ENCODE results near the gene EPHB2. TPM values are rescaled to one million over a fixed set of nuclear protein-coding genes. Genes with fewer than 3 reads are reported as not detected.
A peak's percentile ranks its signal among the peaks of the same experiment; 100 is the strongest.

Gene EPHB2
- total and polyA plus RNA-seq, 2 experiments from 2014 or later = 1.0 to 5.1 TPM

DNA sequence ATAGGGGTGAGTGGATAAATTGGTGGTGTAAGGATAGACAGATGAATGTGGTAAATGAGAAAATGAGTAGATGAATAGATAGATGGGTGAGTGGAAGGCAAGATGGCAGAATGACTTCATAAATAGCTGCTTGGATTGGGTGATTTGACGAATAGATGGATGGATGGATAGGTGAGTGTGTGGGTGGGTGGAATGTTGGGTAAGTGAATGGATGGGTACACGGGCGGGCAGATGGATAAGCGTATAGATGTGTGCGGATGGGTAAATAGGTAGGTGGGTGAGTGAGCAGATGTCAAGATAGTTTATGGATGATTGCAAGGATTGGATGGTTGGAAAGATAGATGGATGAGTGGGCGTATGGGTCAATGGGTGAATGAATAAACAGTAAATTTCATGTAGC is 59.3 kb downstream of the EPHB2 start:
- no peaks in the 10 kb centered on the region for H3K27me3 ChIP-seq (replicated peaks; ENCODE audit: insufficient read depth)
- WGBS, 2 experiments (ENCODE audit: low coverage in 1 of 2, low lambda C conversion rate in 2 of 2, missing lambda C conversion rate in 2 of 2) = 92 to 96% methylated on average over 6 of the region's 6 CpGs

DNA sequence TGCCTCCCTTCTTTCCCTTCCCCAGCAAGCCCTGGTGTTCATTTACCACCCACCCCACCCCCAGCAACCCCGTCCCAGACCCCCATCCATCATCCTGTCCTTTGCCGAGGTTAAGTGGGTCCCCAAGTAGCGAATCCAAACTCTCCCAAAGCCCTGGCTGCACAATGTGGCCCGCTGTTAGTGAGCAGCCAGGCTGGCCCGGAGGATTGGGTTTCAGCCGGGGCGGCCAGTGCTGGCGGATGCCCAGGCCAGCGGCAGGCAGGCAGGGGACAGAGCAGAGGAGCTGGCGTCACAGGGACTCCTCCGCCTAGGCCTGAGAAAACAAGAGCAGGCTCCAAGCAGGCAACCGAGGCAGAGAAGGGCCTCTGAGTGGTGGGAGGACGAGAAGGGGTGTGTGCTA is 61.4 kb downstream of the EPHB2 start:
- no peak for TF ChIP-seq EZH2phosphoT487 (IDR thresholded peaks at IDR 0.05; ENCODE audit: insufficient read depth, low read depth)
- no peak for TF ChIP-seq EZH2 (IDR thresholded peaks at IDR 0.05; ENCODE audit: insufficient read depth, poor library complexity, severe bottlenecking)
- Histone ChIP-seq H2AFZ (no peak overlapping the region), H3K36me3 (ENCODE audit: low read depth) (no peaks in the 10 kb centered on the region), H3K4me3 (no peak overlapping the region), H3F3A (ENCODE audit: insufficient read depth) (0 out of 2 replicates have a peak, but pooled peaks cover 3% of the 10 kb centered on the region), H3K9me2 (ENCODE audit: insufficient read depth) (no peaks in the 10 kb centered on the region), H3K9ac (no peak overlapping the region), H3K27me3 (replicated peaks; ENCODE audit: insufficient read depth) (no peaks in the 10 kb centered on the region), H4K20me1 (ENCODE audit: insufficient read depth) (no peaks in the 10 kb centered on the region), H3K4me1 (ENCODE audit: insufficient read depth) (peaks cover 11% of the 10 kb centered on the region), H3K79me2 (ENCODE audit: insufficient read depth) (no peaks in the 10 kb centered on the region), H3K27ac (no peak overlapping the region), H3K4me2 (ENCODE audit: unreplicated experiment) (no peak overlapping the region), H3K9me3 (ENCODE audit: low read depth) (no peaks in the 10 kb centered on the region)
- 79 to 81% methylated on average over 13 of the region's 13 CpGs for WGBS, 2 experiments (ENCODE audit: low coverage in 1 of 2, low lambda C conversion rate in 2 of 2, missing lambda C conversion rate in 2 of 2)
- no peak for DNase-seq
- in situ Hi-C loops (cut with MboI) = no loop called here

More for the DNA sequence above, 59.3 kb downstream of the EPHB2 start:
- Histone ChIP-seq H3K9me2 (ENCODE audit: insufficient read depth) (no peaks in the 10 kb centered on the region), H3K4me3 (no peak overlapping the region), H3F3A (ENCODE audit: insufficient read depth) (0 out of 2 replicates have a peak, but pooled peaks cover 3% of the 10 kb centered on the region), H4K20me1 (ENCODE audit: insufficient read depth) (no peaks in the 10 kb centered on the region), H3K9me3 (ENCODE audit: low read depth) (no peaks in the 10 kb centered on the region), H3K9ac (no peak overlapping the region), H2AFZ (no peak overlapping the region), H3K79me2 (ENCODE audit: insufficient read depth) (no peaks in the 10 kb centered on the region), H3K27ac (no peak overlapping the region), H3K4me1 (ENCODE audit: insufficient read depth) (peaks cover 11% of the 10 kb centered on the region), H3K4me2 (ENCODE audit: unreplicated experiment) (no peak overlapping the region), H3K36me3 (ENCODE audit: low read depth) (no peaks in the 10 kb centered on the region)
- DNase-seq = no peak
- in situ Hi-C loops (cut with MboI) = no loop called here
- TF ChIP-seq EZH2phosphoT487 (IDR thresholded peaks at IDR 0.05; ENCODE audit: insufficient read depth, low read depth) (no peak), EZH2 (IDR thresholded peaks at IDR 0.05; ENCODE audit: insufficient read depth, poor library complexity, severe bottlenecking) (no peak)

- Histone ChIP-seq H3K9me3 (ENCODE audit: low read depth) (no peaks in the 10 kb centered on the region), H2AFZ (peak overlapping the region; percentile 56; the same call in 1 of the 2 replicates), H3K27ac (peak overlapping the region; percentile 22), H3K79me2 (ENCODE audit: insufficient read depth) (no peaks in the 10 kb centered on the region), H3F3A (ENCODE audit: insufficient read depth) (0 out of 2 replicates have a peak, but pooled peaks cover 3% of the 10 kb centered on the region), H3K9me2 (ENCODE audit: insufficient read depth) (no peaks in the 10 kb centered on the region), H3K4me1 (ENCODE audit: insufficient read depth) (peaks cover 11% of the 10 kb centered on the region), H3K27me3 (replicated peaks; ENCODE audit: insufficient read depth) (no peaks in the 10 kb centered on the region), H3K4me3 (no peak overlapping the region), H3K4me2 (ENCODE audit: unreplicated experiment) (no peak overlapping the region), H4K20me1 (ENCODE audit: insufficient read depth) (no peaks in the 10 kb centered on the region), H3K36me3 (ENCODE audit: low read depth) (no peaks in the 10 kb centered on the region), H3K9ac (no peak overlapping the region)
- peak; percentile 82 for DNase-seq
- TF ChIP-seq EZH2phosphoT487 (IDR thresholded peaks at IDR 0.05; ENCODE audit: insufficient read depth, low read depth) (no peak), EZH2 (IDR thresholded peaks at IDR 0.05; ENCODE audit: insufficient read depth, poor library complexity, severe bottlenecking) (no peak)
- WGBS, 2 experiments (ENCODE audit: low coverage in 1 of 2, low lambda C conversion rate in 2 of 2, missing lambda C conversion rate in 2 of 2) = 37 to 41% methylated on average over 17 of the region's 17 CpGs
- in situ Hi-C loops (cut with MboI) = no loop called here
Observed at GRCh38 chr1:22773981-22774832, 63.6 kb downstream of the EPHB2 start.

GRCh38 chr1:22774833-22775182 is 64.2 kb downstream of the EPHB2 start:
- Histone ChIP-seq H3K27ac (no peak overlapping the region), H3K9me2 (ENCODE audit: insufficient read depth) (no peaks in the 10 kb centered on the region), H3K27me3 (replicated peaks; ENCODE audit: insufficient read depth) (no peaks in the 10 kb centered on the region), H3K9ac (no peak overlapping the region), H3K4me2 (ENCODE audit: unreplicated experiment) (no peak overlapping the region), H4K20me1 (ENCODE audit: insufficient read depth) (no peaks in the 10 kb centered on the region), H3K36me3 (ENCODE audit: low read depth) (no peaks in the 10 kb centered on the region), H3K4me1 (ENCODE audit: insufficient read depth) (peaks cover 11% of the 10 kb centered on the region), H3K79me2 (ENCODE audit: insufficient read depth) (no peaks in the 10 kb centered on the region), H3K9me3 (ENCODE audit: low read depth) (no peaks in the 10 kb centered on the region), H3F3A (ENCODE audit: insufficient read depth) (0 out of 2 replicates have a peak, but pooled peaks cover 3% of the 10 kb centered on the region), H2AFZ (no peak overlapping the region), H3K4me3 (no peak overlapping the region)
- in situ Hi-C loops (cut with MboI) = no loop called here
- TF ChIP-seq EZH2phosphoT487 (IDR thresholded peaks at IDR 0.05; ENCODE audit: insufficient read depth, low read depth) = no peak
- TF ChIP-seq EZH2 (IDR thresholded peaks at IDR 0.05; ENCODE audit: insufficient read depth, poor library complexity, severe bottlenecking) = no peak
- DNase-seq = no peak

All from GM23248 (cell line).